ENCODE measurements around the gene LNPK.

DNA sequence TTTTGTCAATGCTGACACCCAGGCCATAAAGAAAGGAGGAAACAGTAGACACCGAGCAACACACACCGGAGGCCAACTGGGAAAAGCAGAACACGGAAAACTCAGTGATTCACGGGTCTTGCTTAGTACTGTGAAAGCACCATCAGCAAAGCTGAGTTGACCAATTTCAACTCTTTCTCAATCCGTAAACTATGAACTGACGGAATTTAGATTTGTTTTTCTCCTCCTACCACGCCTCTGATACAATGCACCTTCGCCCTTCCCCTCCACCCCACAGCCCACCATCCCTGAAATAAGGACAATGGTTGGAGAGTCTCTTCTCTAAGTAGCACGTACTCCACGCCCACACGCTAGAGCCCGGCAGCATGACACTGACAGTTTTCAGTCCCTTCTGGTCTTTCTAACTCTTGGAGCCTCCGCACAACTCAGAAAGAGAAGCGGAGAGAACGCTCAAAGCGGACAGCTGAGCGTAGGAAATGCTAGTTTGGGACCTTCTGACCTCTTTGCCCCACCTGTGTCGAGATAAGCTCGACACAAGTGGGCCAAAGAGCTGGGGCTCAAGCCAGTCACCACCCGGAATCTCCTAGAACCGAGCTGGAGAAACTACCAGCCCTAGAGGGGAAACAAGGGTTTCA, 669 bp downstream of the LNPK start:
- TF ChIP-seq, protein P1, sequence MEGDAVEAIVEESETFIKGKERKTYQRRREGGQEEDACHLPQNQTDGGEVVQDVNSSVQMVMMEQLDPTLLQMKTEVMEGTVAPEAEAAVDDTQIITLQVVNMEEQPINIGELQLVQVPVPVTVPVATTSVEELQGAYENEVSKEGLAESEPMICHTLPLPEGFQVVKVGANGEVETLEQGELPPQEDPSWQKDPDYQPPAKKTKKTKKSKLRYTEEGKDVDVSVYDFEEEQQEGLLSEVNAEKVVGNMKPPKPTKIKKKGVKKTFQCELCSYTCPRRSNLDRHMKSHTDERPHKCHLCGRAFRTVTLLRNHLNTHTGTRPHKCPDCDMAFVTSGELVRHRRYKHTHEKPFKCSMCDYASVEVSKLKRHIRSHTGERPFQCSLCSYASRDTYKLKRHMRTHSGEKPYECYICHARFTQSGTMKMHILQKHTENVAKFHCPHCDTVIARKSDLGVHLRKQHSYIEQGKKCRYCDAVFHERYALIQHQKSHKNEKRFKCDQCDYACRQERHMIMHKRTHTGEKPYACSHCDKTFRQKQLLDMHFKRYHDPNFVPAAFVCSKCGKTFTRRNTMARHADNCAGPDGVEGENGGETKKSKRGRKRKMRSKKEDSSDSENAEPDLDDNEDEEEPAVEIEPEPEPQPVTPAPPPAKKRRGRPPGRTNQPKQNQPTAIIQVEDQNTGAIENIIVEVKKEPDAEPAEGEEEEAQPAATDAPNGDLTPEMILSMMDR (IDR thresholded peaks at IDR 0.05; ENCODE audit: poor library complexity) = no peak
- TF ChIP-seq EZH2 (IDR thresholded peaks at IDR 0.05; ENCODE audit: borderline replicate concordance) = no peak

Data from hepatocyte (in vitro differentiated cells).